IMR-90 (cell line): ENCODE data around the gene PITPNM3. TPM values are rescaled to one million over a fixed set of nuclear protein-coding genes. Genes with fewer than 3 reads are reported as not detected.
A peak's percentile ranks its signal among the peaks of the same experiment; 100 is the strongest.

Source experiments
- ATAC-seq: fragments of 200-7000 bp; cut with Tn5 transposase; 2 replicates; pipeline ENCODE4 v1.9.1; 2020; ENCODE audit warnings: low read depth, mild to moderate bottlenecking, moderate library complexity
- BruUV-seq: library from RNA; stranded (reverse); fragments of 400-500 nt; replicated peaks from 2 replicates; lab custom pipeline; 2021; lab: Mats Ljungman, UMichigan
- CTCF ChIA-PET: fragments of 300-600 bp; formaldehyde crosslinking; extraction: SDS; loops from one replicate; lab custom pipeline; 2021; ENCODE audit warnings: antibody characterized with exemption; lab: Yijun Ruan, JAX
- POLR2A ChIA-PET: fragments of 300-600 bp; sonication (Branson Sonifier 250); formaldehyde crosslinking; loops from one replicate; lab custom pipeline; 2022; ENCODE audit warnings: antibody characterized with exemption; ENCODE audit not compliant: unreplicated experiment; lab: Charles Lee
- DNase-seq: peaks from one replicate; pipeline ENCODE4 v3.0.0; 2013
- H2AFZ ChIP-seq: replicated peaks from 2 replicates; pipeline ENCODE3; 2013; ENCODE audit warnings: low read length, mild to moderate bottlenecking; ENCODE audit not compliant: poor library complexity
- H2AK5ac ChIP-seq: 2 replicates; pipeline ENCODE4 v1.6.1; 2013; ENCODE audit warnings: low read depth, low read length, inconsistent platforms
- H2AK9ac ChIP-seq: replicated peaks from 2 replicates; pipeline ENCODE3; 2013; ENCODE audit warnings: mild to moderate bottlenecking, low read depth, low read length, moderate library complexity; ENCODE audit not compliant: poor library complexity
- H2BK120ac ChIP-seq: 2 replicates; pipeline ENCODE4 v1.6.1; 2013; ENCODE audit warnings: low read depth, low read length, inconsistent platforms
- H2BK15ac ChIP-seq: 3 replicates; pipeline ENCODE4 v1.6.1; 2013; ENCODE audit warnings: low read depth, low read length, inconsistent platforms
- H2BK20ac ChIP-seq: 2 replicates; pipeline ENCODE4 v1.6.1; 2013; ENCODE audit warnings: low read depth, mild to moderate bottlenecking, inconsistent platforms, low read length, moderate library complexity
- H2BK5ac ChIP-seq: 2 replicates; pipeline ENCODE4 v1.6.1; 2013; ENCODE audit warnings: mild to moderate bottlenecking, low read depth, low read length, inconsistent platforms; ENCODE audit not compliant: poor library complexity, severe bottlenecking
- H3K14ac ChIP-seq: replicated peaks from 2 replicates; pipeline ENCODE4 v1.6.1; 2013; ENCODE audit warnings: low read depth, low read length, inconsistent platforms
- H3K18ac ChIP-seq: 2 replicates; pipeline ENCODE4 v1.6.1; 2013; ENCODE audit warnings: low read depth, low read length, control low read depth
- H3K23ac ChIP-seq: 2 replicates; pipeline ENCODE4 v1.6.1; 2013; ENCODE audit warnings: low read depth, low read length, inconsistent platforms
- H3K27ac ChIP-seq: 2 replicates; pipeline ENCODE4 v1.5.1; 2013; ENCODE audit warnings: mild to moderate bottlenecking, control low read depth, low read length; ENCODE audit not compliant: insufficient read depth
- H3K27me3 ChIP-seq: 2 replicates; pipeline ENCODE4 v1.6.1; 2013; ENCODE audit warnings: low read length; ENCODE audit not compliant: control insufficient read depth, insufficient read depth
- H3K36me3 ChIP-seq: 2 replicates; pipeline ENCODE4 v1.6.1; 2013; ENCODE audit warnings: low read length, mixed read lengths; ENCODE audit not compliant: control insufficient read depth, insufficient read depth
- H3K4ac ChIP-seq: 2 replicates; pipeline ENCODE4 v1.6.1; 2013; ENCODE audit warnings: low read depth, low read length, inconsistent platforms
- H3K4me1 ChIP-seq: 2 replicates; pipeline ENCODE4 v1.6.1; 2013; ENCODE audit warnings: low read length, mixed read lengths; ENCODE audit not compliant: control insufficient read depth, insufficient read depth
- H3K4me2 ChIP-seq: 2 replicates; pipeline ENCODE4 v1.6.1; 2013; ENCODE audit warnings: low read depth, mild to moderate bottlenecking, control low read depth, low read length, moderate library complexity
- H3K4me3 ChIP-seq: 2 replicates; pipeline ENCODE4 v1.5.1; 2013; ENCODE audit warnings: low read depth, mild to moderate bottlenecking, control low read depth, low read length, moderate library complexity; ENCODE audit not compliant: insufficient read depth
- H3K56ac ChIP-seq: 2 replicates; pipeline ENCODE4 v1.6.1; 2013; ENCODE audit warnings: low read length, inconsistent platforms; ENCODE audit not compliant: insufficient read depth; ENCODE audit errors: extremely low read depth
- H3K79me1 ChIP-seq, 2 experiments: 2 replicates each; pipeline ENCODE4 v1.6.1; 2013; ENCODE audit warnings: low read length in 2 of 2, inconsistent platforms in 1 of 2, low read depth in 1 of 2
- H3K9ac ChIP-seq: 2 replicates; pipeline ENCODE4 v1.6.1; 2013; ENCODE audit warnings: low read depth, low read length, control low read depth
- H3K9me1 ChIP-seq: 2 replicates; pipeline ENCODE4 v1.6.1; 2013; ENCODE audit warnings: low read length, inconsistent platforms; ENCODE audit not compliant: insufficient read depth
- H3K9me3 ChIP-seq: 2 replicates; pipeline ENCODE4 v1.6.1; 2013; ENCODE audit warnings: low read length; ENCODE audit not compliant: control insufficient read depth, insufficient read depth
- H4K20me1 ChIP-seq: 2 replicates; pipeline ENCODE4 v1.6.1; 2013; ENCODE audit warnings: low read length, inconsistent platforms; ENCODE audit not compliant: insufficient read depth
- H4K5ac ChIP-seq: 2 replicates; pipeline ENCODE4 v1.6.1; 2013; ENCODE audit warnings: mild to moderate bottlenecking, low read depth, low read length, control low read depth
- H4K8ac ChIP-seq, 2 experiments: 2 replicates each; pipeline ENCODE4 v1.6.1; 2013; ENCODE audit warnings: low read depth in 2 of 2, low read length in 2 of 2, control low read depth in 1 of 2, inconsistent platforms in 1 of 2
- H4K91ac ChIP-seq: 2 replicates; pipeline ENCODE4 v1.6.1; 2013; ENCODE audit warnings: low read depth, low read length, inconsistent platforms; ENCODE audit not compliant: insufficient read depth
- BHLHE40 ChIP-seq: fragments of 150-350 bp; IDR thresholded peaks from 2 replicates; pipeline ENCODE4 v1.6.1; 2016; ENCODE audit warnings: mild to moderate bottlenecking, low read depth, low read length
- WGBS, 2 experiments: methylation state at CpG; one replicate each; pipeline versions ENCODE4 v1.1.5 to v1.1.7; 2013; ENCODE audit warnings: missing lambda C conversion rate in 2 of 2; ENCODE audit not compliant: insufficient read length in 1 of 2; ENCODE audit errors: extremely low coverage in 2 of 2; 5-methylcytosine and 5-hydroxymethylcytosine counted together
- dilution Hi-C: fragments of 300-500 bp; cut with HindIII; formaldehyde crosslinking; loops from one replicate; pipeline ENCODE4 v1.14.3; 2018; ENCODE audit warnings: low sequenced_read_pairs; ENCODE audit not compliant: unreplicated experiment
- in situ Hi-C: fragments of 300-500 bp; cut with MboI; formaldehyde crosslinking; loops from 3 replicates; pipeline ENCODE4 v1.14.3; 2019; ENCODE audit warnings: low sequenced_read_pairs, inconsistent platforms, mixed read lengths
- intact Hi-C: fragments of 100-400 bp; cut with micrococcal nuclease; formaldehyde crosslinking; loops from 2 replicates; pipeline ENCODE4 v1.10.0; 2022
- polyA plus RNA-seq, 3 experiments: library from polyadenylated mRNA; depleted of rRNA; stranded (reverse); fragments of >200 nt; gene quantifications; 2 replicates each; pipeline ENCODE4 v1.2.3, GENCODE V29; 2012; ENCODE audit warnings: low replicate concordance in 1 of 3
- total RNA-seq: library from RNA; depleted of rRNA; stranded (reverse); fragments of >200 nt; gene quantifications from 2 replicates; pipeline ENCODE4 v1.2.3, GENCODE V29; 2012

PITPNM3 gene
- total and polyA plus RNA-seq, 2 of the 4 experiments (the other 2 are of a cell fraction), result 0.54 to 1.7 TPM

GRCh38 chr17:6592173-6592572, 35.8 kb upstream of the PITPNM3 start:
- Histone ChIP-seq H3K9me3 (no peaks in the 10 kb centered on the region), H3K27ac (no peak overlapping the region), H2AK5ac (peak overlapping the region; percentile 58), H2BK20ac (peak overlapping the region; percentile 77), H4K8ac (peak overlapping the region; percentile 7 to 71; a peak in 3 of 4 replicates), H3K14ac (peak overlapping the region; percentile 77; the same call in 1 of the 2 replicates), H2BK120ac (peak overlapping the region; percentile 75), H3K4ac (peak overlapping the region; percentile 61; the same call in 1 of the 2 replicates), H3K23ac (peak overlapping the region; percentile 61; the same call in 1 of the 2 replicates), H3K4me1 (peaks cover 6% of the 10 kb centered on the region), H3K36me3 (peaks cover 28% of the 10 kb centered on the region), H4K20me1 (peaks cover 4% of the 10 kb centered on the region; the same call in 1 of the 2 replicates), H4K5ac (peak overlapping the region; percentile 42; the same call in 1 of the 2 replicates), H3K27me3 (no peaks in the 10 kb centered on the region), H3K9me1 (peaks cover 6% of the 10 kb centered on the region), H3K4me2 (no peak overlapping the region; the same call in 1 of the 2 replicates), H3K9ac (no peak overlapping the region), H3K4me3 (no peak overlapping the region), H2AFZ (no peak overlapping the region), H4K91ac (peak overlapping the region; percentile 53), H2BK15ac (peak overlapping the region; percentile 72; the same call in 2 of the 3 replicates), H2AK9ac (no peak overlapping the region), H3K56ac (peak overlapping the region; percentile 25; the same call in 1 of the 2 replicates), H2BK5ac (peak overlapping the region; percentile 93), H3K18ac (peak overlapping the region; percentile 73; the same call in 1 of the 2 replicates), H3K79me1 (peaks cover 12 to 14% of the 10 kb centered on the region in 2 experiments)
- no peak; the same call in 1 of the 2 replicates for ATAC-seq
- DNase-seq, result peak; percentile 55
- CTCF ChIA-PET, result no interaction called here
- dilution Hi-C loops (no loop called here), intact Hi-C loops (loop anchor here (5.0 kb wide), 1 partner anchor 120 kb away; no protein-coding TSS in a partner anchor), in situ Hi-C loops (no loop called here)
- BruUV-seq, result no TSS peak
- TF ChIP-seq BHLHE40, result no peak
- POLR2A ChIA-PET, result no interaction called here
- no CpG with 5 or more reads among the region's 6 CpGs for WGBS, 2 experiments
